ENCODE data around the gene THADA.
A peak's percentile ranks its signal among the peaks of the same experiment; 100 is the strongest.

THADA gene

GRCh38 chr2:43507137-43507536, 88.7 kb downstream of the THADA start:
- DNase-seq = no peak

GRCh38 chr2:43495727-43496126, 100.1 kb downstream of the THADA start:
- no peak for DNase-seq

GRCh38 chr2:43493954-43494353, 101.9 kb downstream of the THADA start:
- DNase-seq = no peak

- no peak for DNase-seq
Measured at GRCh38 chr2:43491065-43491639, 104.7 kb downstream of the THADA start.

GRCh38 chr2:43490252-43490786, 105.5 kb downstream of the THADA start:
- no peak for DNase-seq

DNA sequence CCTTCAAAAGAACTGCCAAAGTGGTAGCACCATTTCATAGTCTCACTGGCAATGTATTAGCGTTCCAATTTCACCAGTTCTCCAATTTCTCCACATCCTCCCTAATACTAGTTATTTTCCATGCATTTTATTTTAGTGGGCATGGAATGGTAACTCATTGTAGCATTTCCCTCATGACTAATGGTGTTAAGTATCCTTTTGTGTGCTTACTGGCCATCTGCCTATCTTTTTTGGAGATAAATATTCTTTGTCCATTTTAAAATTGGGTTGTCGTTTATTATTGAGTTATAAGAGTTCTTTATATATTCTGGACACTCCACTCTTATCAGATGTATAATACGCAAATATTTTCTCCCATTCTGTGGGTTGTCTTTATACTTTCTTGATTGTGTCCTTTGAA, 107.1 kb downstream of the THADA start:
- DNase-seq = no peak

GRCh38 chr2:43486603-43487002, 109.2 kb downstream of the THADA start:
- no peak for DNase-seq

DNA sequence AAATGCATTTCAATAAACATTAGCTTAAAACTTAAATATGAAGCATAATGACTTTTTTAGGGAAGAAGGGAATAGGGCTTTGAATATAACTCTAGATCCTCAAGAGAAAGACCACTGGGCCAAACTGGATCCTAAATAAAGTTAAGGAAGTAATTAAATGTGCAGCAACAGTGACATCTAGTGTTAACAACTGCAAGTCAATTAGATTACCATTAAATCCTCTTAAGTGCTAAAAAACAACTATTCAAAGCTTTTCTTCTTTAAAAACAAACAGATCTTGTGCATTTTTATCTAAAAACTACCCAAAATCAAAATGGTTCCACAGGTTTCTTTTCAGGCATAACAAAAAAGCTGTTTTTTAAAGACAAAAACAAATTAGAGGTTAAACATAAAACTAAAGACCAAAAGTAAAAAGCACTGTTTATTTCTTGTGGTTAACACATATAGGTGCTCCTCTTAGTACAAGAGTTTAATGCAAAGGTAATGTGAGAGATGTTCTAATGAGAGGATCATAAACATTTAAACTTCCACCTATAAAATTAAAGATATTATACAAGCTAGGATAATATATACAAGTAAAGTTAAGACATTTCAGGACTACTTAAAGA, 111.4 kb downstream of the THADA start:
- peak; percentile 52 for DNase-seq

DNA sequence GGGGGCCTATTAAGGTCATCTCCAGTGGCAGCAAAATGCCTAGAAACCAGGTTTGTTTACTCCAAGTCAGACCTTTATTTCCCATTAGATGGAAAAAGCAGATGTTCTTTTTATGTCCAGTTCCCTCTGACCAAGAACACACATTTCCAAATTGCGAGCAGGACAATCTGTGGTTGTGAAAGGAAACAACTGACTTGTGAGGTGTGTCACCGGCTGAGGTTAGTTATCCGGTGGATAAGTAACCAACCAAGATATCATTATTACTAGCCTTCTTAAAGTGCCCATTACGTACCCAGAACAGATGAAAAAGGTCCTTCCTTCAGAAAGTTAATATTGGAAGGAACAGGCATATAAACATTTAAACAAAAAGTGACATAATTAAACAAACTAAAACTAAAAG, 112.9 kb downstream of the THADA start:
- DNase-seq = no peak

DNA sequence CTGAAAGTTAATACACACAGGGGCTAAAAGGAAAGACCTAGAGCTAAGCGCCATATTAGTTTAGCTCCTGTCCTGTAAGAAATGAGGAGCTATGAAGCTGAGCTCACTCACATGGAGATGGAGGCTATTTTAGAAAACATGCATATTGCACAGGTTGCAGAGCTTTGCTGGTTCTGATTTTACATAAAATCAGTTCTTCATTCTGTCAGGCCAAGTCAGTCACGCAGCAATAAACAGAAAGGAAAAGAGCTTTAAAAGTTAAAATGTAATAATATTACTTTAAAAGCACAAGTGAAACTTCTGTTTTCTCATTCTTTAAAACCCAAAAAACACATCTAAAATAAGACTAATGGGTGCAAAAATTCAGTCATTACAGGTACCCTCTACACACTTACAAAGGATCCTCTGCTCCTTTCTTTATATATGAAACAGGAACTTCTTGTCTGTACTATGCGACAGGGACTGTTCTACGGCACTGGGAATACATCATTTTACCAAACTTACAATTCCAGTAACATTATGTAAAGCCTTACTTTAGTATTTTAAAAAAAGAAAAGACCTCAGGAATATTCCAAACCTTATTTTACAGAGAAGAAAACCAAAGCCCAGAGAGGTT, 113.8 kb downstream of the THADA start:
- no peak for DNase-seq

DNA sequence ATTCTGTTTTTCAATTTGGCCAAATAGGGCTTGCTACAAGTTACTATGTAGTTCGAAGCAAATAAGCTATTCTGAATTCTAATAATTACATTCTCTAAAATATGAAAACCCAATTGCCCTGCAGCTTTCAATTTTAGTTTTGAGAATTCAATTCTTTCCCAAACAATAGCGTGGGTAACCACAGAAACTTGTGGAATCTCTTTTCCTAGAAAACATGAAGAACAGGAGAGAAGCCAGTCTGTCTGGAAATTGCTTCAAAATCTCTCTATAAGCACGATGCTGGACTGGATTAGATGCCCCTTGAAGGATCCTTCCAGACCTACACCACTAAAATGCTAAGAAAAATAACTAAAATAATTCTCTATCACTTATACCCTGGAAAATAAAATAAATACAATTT, 115.0 kb downstream of the THADA start:
- no peak for DNase-seq

GRCh38 chr2:43478412-43479086, 117.3 kb downstream of the THADA start:
- DNase-seq = no peak

DNA sequence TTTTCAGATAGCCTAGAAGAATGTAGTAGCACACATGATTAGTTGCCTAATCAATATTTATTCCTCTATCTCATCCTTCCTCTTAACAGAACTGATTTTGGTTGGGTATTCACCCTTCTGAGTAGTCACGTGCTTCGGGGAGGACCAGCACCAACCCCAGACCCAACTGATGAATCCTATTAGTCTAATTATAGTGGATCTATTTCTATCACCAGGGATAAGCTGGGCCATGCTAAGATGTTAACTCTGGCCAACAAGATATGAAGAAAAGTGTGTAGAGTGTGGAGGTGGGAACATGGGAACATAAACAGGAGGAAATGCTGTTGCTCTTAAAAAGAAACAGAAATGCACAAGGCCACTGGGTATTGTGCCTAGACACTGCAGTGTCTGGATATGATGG, 119.9 kb downstream of the THADA start:
- DNase-seq = no peak

DNA sequence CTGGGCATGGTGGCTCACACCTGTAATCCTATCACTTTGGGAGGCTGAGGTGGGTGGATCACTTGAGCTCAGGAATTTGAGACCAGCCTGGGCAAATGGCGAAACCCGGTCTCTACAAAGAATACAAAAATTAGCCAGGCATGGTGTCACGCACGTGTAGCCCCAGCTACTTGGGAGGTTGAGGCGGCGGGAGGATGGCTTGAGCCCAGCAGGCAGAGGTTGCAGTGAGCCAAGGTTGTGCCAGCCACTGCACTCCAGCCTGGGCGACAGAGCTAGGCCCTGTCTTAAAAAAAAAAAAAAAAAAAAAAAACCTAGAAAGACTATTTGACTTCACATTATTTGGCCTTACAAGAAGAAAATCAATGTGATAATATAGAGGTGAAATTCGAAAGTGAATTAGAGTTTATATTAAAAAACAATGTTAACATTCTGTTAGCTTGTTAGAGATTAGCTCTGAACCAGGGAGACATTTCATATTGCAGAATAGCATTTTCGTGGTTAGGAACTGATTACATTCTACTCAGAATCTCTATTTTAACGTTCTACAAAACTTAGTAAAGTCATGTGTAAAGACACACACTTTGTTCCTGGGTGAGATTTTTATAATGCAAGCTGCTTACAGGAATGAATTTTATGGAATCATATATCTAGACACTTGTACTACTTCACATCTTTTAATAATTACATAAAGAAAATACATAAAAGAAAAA, 120.5 kb downstream of the THADA start:
- DNase-seq = no peak

- DNase-seq = no peak
Measured at GRCh38 chr2:43474273-43474672, 121.6 kb downstream of the THADA start.

DNA sequence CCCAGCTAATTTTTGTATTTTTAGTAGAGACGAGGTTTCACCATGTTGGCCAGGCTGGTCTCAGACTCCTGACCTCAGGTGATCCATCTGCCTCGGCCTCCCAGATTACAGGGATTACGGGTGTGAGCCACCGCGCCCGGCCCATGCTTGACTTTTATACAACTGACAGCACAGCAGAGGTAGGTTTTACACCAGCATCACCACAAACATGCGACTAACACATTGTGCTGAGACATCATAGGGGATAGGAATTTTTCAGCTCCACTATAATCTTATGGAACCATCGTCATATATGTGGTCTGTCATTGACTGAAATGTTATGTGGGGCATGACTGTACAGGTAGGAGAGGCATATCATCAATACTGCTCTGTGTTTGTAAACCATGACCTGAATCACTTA, 122.1 kb downstream of the THADA start:
- no peak for DNase-seq

DNA sequence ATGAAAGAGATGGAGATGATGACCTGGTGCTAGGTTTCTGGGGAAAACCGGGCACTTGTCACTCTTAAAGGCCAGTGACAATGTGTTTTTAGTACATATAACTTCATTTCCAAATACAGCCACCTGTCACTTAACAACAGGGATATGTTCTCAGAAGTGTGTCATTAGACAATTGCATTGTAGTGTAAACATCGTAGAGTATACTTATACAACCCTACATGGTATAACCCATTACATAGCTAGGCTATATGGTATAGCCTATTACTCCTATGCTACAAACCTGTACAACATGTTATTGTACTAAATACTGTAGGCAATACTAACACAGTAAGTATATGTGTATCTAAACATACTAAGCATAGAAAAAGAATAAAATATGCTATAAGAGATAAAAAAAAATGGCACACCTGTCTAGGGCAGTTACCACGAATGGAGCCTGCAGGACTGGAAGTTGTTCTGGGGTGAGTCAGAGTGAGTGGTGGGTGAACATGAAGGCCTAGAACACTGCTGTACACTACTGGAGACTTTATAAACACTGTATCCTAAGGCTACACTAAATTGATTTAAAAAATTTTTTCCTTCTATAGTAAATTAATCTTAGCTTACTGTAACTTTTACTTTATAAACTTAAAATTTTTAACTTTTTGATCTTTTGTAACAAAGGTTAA, 123.2 kb downstream of the THADA start:
- DNase-seq = no peak

GRCh38 chr2:43469713-43470112, 126.1 kb downstream of the THADA start:
- no peak for DNase-seq

GRCh38 chr2:43469094-43469493, 126.7 kb downstream of the THADA start:
- DNase-seq = no peak

- DNase-seq = no peak
Measured at GRCh38 chr2:43467891-43468290, 127.9 kb downstream of the THADA start.

- no peak for DNase-seq
Measured at GRCh38 chr2:43465234-43465633, 130.6 kb downstream of the THADA start.

- no peak for DNase-seq
Measured at GRCh38 chr2:43464590-43464989, 131.2 kb downstream of the THADA start.

Measured in NCI-H774 (cell line).